Pancreas (tissue), 10 donors: Measurements from ENCODE around the gene FAM234A. TPM values are rescaled to one million over a fixed set of nuclear protein-coding genes. Genes with fewer than 3 reads are reported as not detected.

Experiments
- ATAC-seq, 4 donors: fragments of 200-7000 bp; cut with Tn5 transposase; one replicate each; pipeline versions ENCODE4 v1.8.0 to v1.9.1; 2020; ENCODE audit warnings: mild to moderate bottlenecking in 4 of 4, moderate library complexity in 4 of 4
- DNase-seq, 6 donors: peaks; one replicate each; pipeline ENCODE4 v3.0.0-alpha.2; 2020
- FAIRE-seq: peaks from 2 replicates; lab custom pipeline; 2012; peaks lifted over from hg19 to GRCh38; lab: Jason Lieb, UNC
- H3K27ac ChIP-seq, 4 donors: fragments of 200-600 bp; sonication (generic); 1 replicate in 3 of 4; 2 replicates in 1 of 4; pipeline versions ENCODE4 v1.5.0 to v1.8.0; 2020
- H3K27me3 ChIP-seq, 4 donors: fragments of 200-600 bp; one replicate each; pipeline ENCODE4 v1.8.0; 2021
- H3K36me3 ChIP-seq, 3 donors: fragments of 200-600 bp; sonication (generic) in 1 of 3; one replicate each; pipeline versions ENCODE4 v1.5.0 to v1.8.0; 2020 to 2021
- H3K4me1 ChIP-seq, 3 donors: fragments of 200-600 bp; one replicate each; pipeline ENCODE4 v1.8.0; 2021
- H3K4me3 ChIP-seq, 4 donors: fragments of 200-600 bp; sonication (generic) in 2 of 4; one replicate each; pipeline versions ENCODE4 v1.5.0 to v1.8.0; 2020 to 2021
- H3K9me3 ChIP-seq, 4 donors: fragments of 200-600 bp; one replicate each; pipeline ENCODE4 v1.8.0; 2021
- CTCF ChIP-seq, 4 donors: fragments of 200-600 bp; sonication (generic) in 3 of 4; IDR thresholded peaks; one replicate each; pipeline versions ENCODE4 v1.5.0 to v1.8.0; 2021; ENCODE audit warnings: antibody characterized with exemption in 4 of 4
- WGBS, 2 donors: extraction: QIAGEN DNeasy Blood & Tissue Kit; methylation state at CpG; one replicate each; pipeline ENCODE4 v1.1.7; 2013; 5-methylcytosine and 5-hydroxymethylcytosine counted together
- intact Hi-C, 3 donors: fragments of 100-400 bp; cut with DNase I; formaldehyde crosslinking; loops; one replicate each; pipeline versions ENCODE4 v1.11.1 to v1.14.2; 2022
- polyA plus RNA-seq, 2 donors: library from polyadenylated mRNA; stranded (reverse); fragments of 200-250 nt; gene quantifications; one replicate each; pipeline ENCODE4 v1.2.3, GENCODE V29; 2013
- total RNA-seq, 6 donors: library from RNA; stranded (reverse); fragmentation: NEBNext Ultra II Directional in 4 of 6; extraction: Animal tissue kit (Norgen Biotek cat#: 25700) in 4 of 6; gene quantifications; one replicate each; pipeline versions ENCODE4 v1.2.1 to v1.2.4, GENCODE V29; 2021 to 2023
- donor health status: healthy with polysubstance abuse.
- donor health status: DM: no; HTN: no; CAD: no; lungs with moderate emphysema.
- donor health status: DM: no; HTN: no; CAD: no.
- donor health status: control.
- donor health status: control.
- donor health status: Bipolar disorder and iron deficiency.
- donor health status: DM: yes; HTN: yes; CAD: no.
- donor health status: DM: no; HTN: no; CAD: no.
- donor health status: DM: no; HTN: no; CAD: no.
- donor health status: DM: yes; HTN: yes; CAD: no.

Gene FAM234A
- total and polyA plus RNA-seq, 8 donors: 34.2 to 51.2 (median 40.4) TPM

GRCh38 chr16:261031-261691, 26.5 kb downstream of the FAM234A start:
- ATAC-seq: peak; percentile 67 to 92 (median 80)
- WGBS, 2 donors: 43 to 49% methylated on average over 27 to 28 of the region's 28 CpGs
- Histone ChIP-seq H3K36me3 (peaks cover 0 to 51% (median 13%) of the 10 kb centered on the region in 3 donors), H3K9me3 (no peaks in the 10 kb centered on the region), H3K27me3 (no peaks in the 10 kb centered on the region), H3K4me1 (peaks cover 0 to 7% (median 0%) of the 10 kb centered on the region in 3 donors), H3K4me3 (no peak overlapping the region), H3K27ac (no peak overlapping the region)
- DNase-seq: peak; percentile 58 to 86 (median 80)
- no peak for TF ChIP-seq CTCF (IDR thresholded peaks at IDR 0.05)
- intact Hi-C loops: no loop called here
- FAIRE-seq: no peak

GRCh38 chr16:262121-262745, 27.6 kb downstream of the FAM234A start:
- Histone ChIP-seq H3K4me3 (no peak overlapping the region), H3K4me1 (peaks cover 0 to 7% (median 0%) of the 10 kb centered on the region in 3 donors), H3K27ac (no peak overlapping the region), H3K36me3 (peaks cover 0 to 51% (median 13%) of the 10 kb centered on the region in 3 donors), H3K27me3 (no peaks in the 10 kb centered on the region), H3K9me3 (no peaks in the 10 kb centered on the region)
- 93 to 94% methylated on average over 29 of the region's 29 CpGs for WGBS, 2 donors
- no peak for FAIRE-seq
- ATAC-seq: no peak
- DNase-seq: peak in 1 of 6 donors; percentile 33
- TF ChIP-seq CTCF (IDR thresholded peaks at IDR 0.05): no peak
- intact Hi-C loops: no loop called here

GRCh38 chr16:263182-263774, 28.7 kb downstream of the FAM234A start:
- H3K27ac ChIP-seq: no peak overlapping the region
- H3K4me3 ChIP-seq: no peak overlapping the region
- DNase-seq (peak in 3 of 6 donors; percentile 12 to 68 (median 30)), ATAC-seq (no peak), FAIRE-seq (no peak)
- H3K36me3 ChIP-seq: peaks cover 0 to 51% (median 13%) of the 10 kb centered on the region in 3 donors
- H3K9me3 ChIP-seq: no peaks in the 10 kb centered on the region
- no peaks in the 10 kb centered on the region for H3K27me3 ChIP-seq
- peaks cover 0 to 7% (median 2%) of the 10 kb centered on the region in 3 donors for H3K4me1 ChIP-seq
- TF ChIP-seq CTCF (IDR thresholded peaks at IDR 0.05): no peak
- intact Hi-C loops: no loop called here
- WGBS, 2 donors: 95 to 97% methylated on average over 35 of the region's 35 CpGs

GRCh38 chr16:263944-264343, 29.3 kb downstream of the FAM234A start:
- FAIRE-seq (no peak), DNase-seq (peak in 3 of 6 donors; percentile 10 to 67 (median 25)), ATAC-seq (no peak)
- no peak for TF ChIP-seq CTCF (IDR thresholded peaks at IDR 0.05)
- H3K4me1 ChIP-seq: peaks cover 0 to 8% (median 6%) of the 10 kb centered on the region in 3 donors
- WGBS, 2 donors: 92 to 97% methylated on average over 17 of the region's 17 CpGs
- intact Hi-C loops: no loop called here
- no peaks in the 10 kb centered on the region for H3K27me3 ChIP-seq
- no peak overlapping the region for H3K4me3 ChIP-seq
- peaks cover 0 to 51% (median 13%) of the 10 kb centered on the region in 3 donors for H3K36me3 ChIP-seq
- no peak overlapping the region for H3K27ac ChIP-seq
- H3K9me3 ChIP-seq: no peaks in the 10 kb centered on the region
